GM12875 (cell line): ENCODE measurements around the gene UGT1A9.
"Not testable (repeated sequence)": the region's sequence is repeated elsewhere in the genome, so short reads cannot be mapped to it uniquely, and the experiment has no call there.

Experiments used
- H3K4me3 ChIP-seq: one replicate; pipeline ENCODE4 v1.5.1; 2011; ENCODE audit warnings: low read depth, low read length, control low read depth
- CTCF ChIP-seq: IDR thresholded peaks from 2 replicates; pipeline ENCODE4 v1.5.1; 2011; ENCODE audit warnings: low read depth, mild to moderate bottlenecking, control low read depth, inconsistent platforms, low read length, moderate library complexity, borderline replicate concordance; ENCODE audit not compliant: insufficient read depth

The UGT1A9 gene

GRCh38 chr2:233700028-233700635 lies 28.4 kb downstream of the UGT1A9 start:
- no peak overlapping the region for H3K4me3 ChIP-seq
- TF ChIP-seq CTCF: no peak

- not testable (repeated sequence) for H3K4me3 ChIP-seq
These were observed 29.1 kb downstream of the UGT1A9 start for GRCh38 chr2:233700842-233701241.

- no peak for TF ChIP-seq CTCF
- no peak overlapping the region for H3K4me3 ChIP-seq
These were observed 30.5 kb downstream of the UGT1A9 start for GRCh38 chr2:233702238-233702637.

GRCh38 chr2:233705911-233706506 lies 34.3 kb downstream of the UGT1A9 start:
- no peak for TF ChIP-seq CTCF
- H3K4me3 ChIP-seq: no peak overlapping the region

GRCh38 chr2:233706720-233707119 lies 35.0 kb downstream of the UGT1A9 start:
- TF ChIP-seq CTCF: no peak
- no peak overlapping the region for H3K4me3 ChIP-seq

GRCh38 chr2:233707940-233708644 lies 36.4 kb downstream of the UGT1A9 start:
- TF ChIP-seq CTCF: no peak
- H3K4me3 ChIP-seq: no peak overlapping the region

GRCh38 chr2:233708942-233709341 lies 37.2 kb downstream of the UGT1A9 start:
- H3K4me3 ChIP-seq: no peak overlapping the region
- no peak for TF ChIP-seq CTCF
